Esophagus muscularis mucosa (tissue), 4 donors: ENCODE results near the gene ZNF532. TPM values are rescaled to one million over a fixed set of nuclear protein-coding genes. Genes with fewer than 3 reads are reported as not detected.
A peak's percentile ranks its signal among the peaks of the same experiment; 100 is the strongest.

Source experiments
- DNase-seq: peaks from one replicate; pipeline ENCODE4 v3.0.0-alpha.2; 2017; ENCODE audit errors: extremely low spot score
- H3K27ac ChIP-seq, 4 donors: fragments of 200-600 bp; sonication (generic); replicated peaks in 1 of 4; 1 replicate in 3 of 4; 2 replicates in 1 of 4; pipeline ENCODE4 v1.5.1; 2016 to 2019; ENCODE audit warnings: mild to moderate bottlenecking in 1 of 4
- H3K27me3 ChIP-seq, 4 donors: fragments of 200-600 bp; sonication (generic); one replicate each; pipeline versions ENCODE4 v1.5.1 to v1.6.0; 2016 to 2019
- H3K36me3 ChIP-seq, 4 donors: fragments of 200-600 bp; sonication (generic); one replicate each; pipeline ENCODE4 v1.5.1; 2016 to 2019
- H3K4me1 ChIP-seq, 4 donors: fragments of 200-600 bp; sonication (generic); one replicate each; pipeline ENCODE4 v1.5.1; 2016 to 2019
- H3K4me3 ChIP-seq, 4 donors: fragments of 200-600 bp; sonication (generic); 1 replicate in 2 of 4; 2 replicates in 2 of 4; pipeline ENCODE4 v1.5.1; 2016 to 2019; ENCODE audit warnings: mild to moderate bottlenecking in 4 of 4, moderate library complexity in 1 of 4
- H3K9me3 ChIP-seq, 4 donors: fragments of 200-600 bp; sonication (generic); 1 replicate in 3 of 4; 2 replicates in 1 of 4; pipeline ENCODE4 v1.5.1; 2016 to 2019
- CTCF ChIP-seq, 3 experiments: fragments of 200-600 bp in 2 of 3; fragments of 450-650 bp in 1 of 3; sonication (generic) in 2 of 3; IDR thresholded peaks; one replicate each; pipeline ENCODE4 v1.5.1; 2017 to 2019; ENCODE audit warnings: antibody characterized with exemption in 3 of 3, mild to moderate bottlenecking in 2 of 3, moderate library complexity in 1 of 3
- EP300 ChIP-seq: sonication (generic); formaldehyde crosslinking; IDR thresholded peaks from one replicate; pipeline ENCODE4 v1.6.1; 2017; ENCODE audit warnings: antibody characterized with exemption
- POLR2A ChIP-seq: fragments of 450-650 bp; IDR thresholded peaks from one replicate; pipeline ENCODE4 v1.6.1; 2017; ENCODE audit warnings: antibody characterized with exemption, moderate library complexity, mild to moderate bottlenecking, low read depth
- POLR2AphosphoS5 ChIP-seq, 2 donors: sonication (generic); formaldehyde crosslinking; IDR thresholded peaks; one replicate each; pipeline ENCODE4 v1.6.1; 2017; ENCODE audit warnings: antibody characterized with exemption in 2 of 2
- WGBS: methylation state at CpG from one replicate; pipeline ENCODE4 v1.1.5; 2018; 5-methylcytosine and 5-hydroxymethylcytosine counted together
- intact Hi-C: fragments of 100-400 bp; cut with DNase I; formaldehyde crosslinking; loops from one replicate; pipeline ENCODE4 v1.15.1; 2023
- total RNA-seq, 4 donors: library from RNA; depleted of rRNA; stranded (reverse); fragments of >200 nt; gene quantifications; one replicate each; pipeline versions ENCODE4 v1.1.0 to v1.2.1, GENCODE V29; 2016

The ZNF532 gene
- total RNA-seq, 4 donors from 2014 or later: 62.3 to 121 (median 64.7) TPM

GRCh38 chr18:58842978-58843687 lies 21.5 kb upstream of the ZNF532 start:
- Histone ChIP-seq H3K27me3 (peaks cover 0 to 7% (median 0%) of the 10 kb centered on the region in 4 donors), H3K27ac (no peak overlapping the region), H3K4me3 (no peak overlapping the region), H3K4me1 (peaks cover 0 to 8% (median 4%) of the 10 kb centered on the region in 4 donors), H3K36me3 (no peaks in the 10 kb centered on the region), H3K9me3 (no peaks in the 10 kb centered on the region)
- TF ChIP-seq POLR2A (no peak), POLR2AphosphoS5 (IDR thresholded peaks at IDR 0.05) (no peak)
- intact Hi-C loops: no loop called here
- DNase-seq: no peak
- WGBS: 94% methylated on average over 7 of the region's 11 CpGs

DNA sequence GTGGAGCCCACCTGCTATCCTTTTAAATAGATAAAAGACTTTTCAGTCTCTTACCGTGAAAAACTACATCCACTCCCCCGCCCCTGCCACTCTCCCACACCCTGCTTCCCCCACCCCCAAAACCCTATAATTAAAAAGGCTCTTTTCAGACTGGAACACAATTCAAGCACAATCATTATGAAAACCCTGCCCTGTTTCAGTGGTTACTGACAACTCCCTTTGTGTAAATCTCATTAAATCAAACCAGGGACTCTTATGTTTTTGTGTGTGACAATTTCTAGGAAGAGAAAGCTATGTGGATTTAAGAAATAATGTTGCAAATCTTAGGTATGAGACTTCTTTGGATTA lies 21.0 kb upstream of the ZNF532 start:
- Histone ChIP-seq H3K4me1 (peaks cover 0 to 8% (median 4%) of the 10 kb centered on the region in 4 donors), H3K27ac (no peak overlapping the region), H3K36me3 (no peaks in the 10 kb centered on the region), H3K9me3 (no peaks in the 10 kb centered on the region), H3K4me3 (no peak overlapping the region), H3K27me3 (peaks cover 0 to 7% (median 0%) of the 10 kb centered on the region in 4 donors)
- intact Hi-C loops: no loop called here
- WGBS: 81% methylated on average over 2 of the region's 2 CpGs
- DNase-seq: no peak
- no peak for TF ChIP-seq CTCF (IDR thresholded peaks at IDR 0.05)
- TF ChIP-seq EP300: no peak
- no peak for TF ChIP-seq POLR2A
- no peak for TF ChIP-seq POLR2AphosphoS5 (IDR thresholded peaks at IDR 0.05)

DNA sequence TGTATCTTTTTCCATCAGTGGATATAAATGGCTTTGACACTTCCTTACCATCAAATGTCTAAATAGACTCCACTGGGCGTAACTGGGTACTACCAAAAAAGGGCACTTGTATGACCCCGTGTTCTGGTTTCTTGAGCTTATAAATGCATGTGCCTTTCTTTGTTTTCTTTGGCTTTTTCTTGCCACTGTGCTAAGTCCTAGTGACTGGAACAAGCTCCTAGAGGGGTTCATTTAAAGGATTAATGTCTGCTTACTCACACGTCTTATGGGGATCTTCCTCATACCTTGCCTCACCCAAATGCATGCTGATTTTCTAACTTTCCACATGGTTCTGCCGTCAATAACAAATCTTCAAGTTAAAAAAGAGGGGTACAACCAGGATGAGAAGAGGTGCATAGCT lies 19.8 kb upstream of the ZNF532 start:
- Histone ChIP-seq H3K4me3 (no peak overlapping the region), H3K36me3 (no peaks in the 10 kb centered on the region), H3K4me1 (peaks cover 0 to 8% (median 4%) of the 10 kb centered on the region in 4 donors), H3K27ac (no peak overlapping the region), H3K27me3 (peaks cover 0 to 7% (median 0%) of the 10 kb centered on the region in 4 donors), H3K9me3 (no peaks in the 10 kb centered on the region)
- DNase-seq: no peak
- intact Hi-C loops: no loop called here
- WGBS: 92% methylated on average over 4 of the region's 4 CpGs
- TF ChIP-seq EP300 (no peak), POLR2A (no peak), POLR2AphosphoS5 (IDR thresholded peaks at IDR 0.05) (no peak), CTCF (IDR thresholded peaks at IDR 0.05) (no peak)

- Histone ChIP-seq H3K36me3 (no peaks in the 10 kb centered on the region), H3K27ac (no peak overlapping the region), H3K27me3 (peaks cover 0 to 7% (median 0%) of the 10 kb centered on the region in 4 donors), H3K4me3 (no peak overlapping the region), H3K4me1 (peaks cover 0 to 10% (median 4%) of the 10 kb centered on the region in 4 donors), H3K9me3 (no peaks in the 10 kb centered on the region)
- no peak for DNase-seq
- 92% methylated on average over 17 of the region's 17 CpGs for WGBS
- TF ChIP-seq CTCF (IDR thresholded peaks at IDR 0.05) (no peak), POLR2A (no peak), POLR2AphosphoS5 (IDR thresholded peaks at IDR 0.05) (no peak), EP300 (no peak)
- intact Hi-C loops: no loop called here
Observed at GRCh38 chr18:58845928-58846724, 18.6 kb upstream of the ZNF532 start.

GRCh38 chr18:58847383-58848071 lies 17.1 kb upstream of the ZNF532 start:
- H3K27ac ChIP-seq: no peak overlapping the region
- no peak for DNase-seq
- H3K4me1 ChIP-seq: peaks cover 0 to 11% (median 6%) of the 10 kb centered on the region in 4 donors
- 28% methylated on average over 29 of the region's 29 CpGs for WGBS
- H3K36me3 ChIP-seq: no peaks in the 10 kb centered on the region
- intact Hi-C loops: no loop called here
- no peaks in the 10 kb centered on the region for H3K9me3 ChIP-seq
- peak overlapping the region; percentile 34 to 46 (median 40) for H3K4me3 ChIP-seq
- H3K27me3 ChIP-seq: peaks cover 0 to 7% (median 0%) of the 10 kb centered on the region in 4 donors
- TF ChIP-seq EP300 (no peak), POLR2AphosphoS5 (IDR thresholded peaks at IDR 0.05) (peak in 1 of 2 donors; percentile 12)
